Breast epithelium (tissue), 4 donors: ENCODE data around the gene SLC22A17. TPM values are rescaled to one million over a fixed set of nuclear protein-coding genes. Genes with fewer than 3 reads are reported as not detected.

ENCODE experiments used
- DNase-seq, 2 donors: peaks; one replicate each; pipeline ENCODE4 v3.0.0-alpha.2; 2019; ENCODE audit warnings: low spot score in 2 of 2
- H3K27ac ChIP-seq, 2 donors: fragments of 200-600 bp; sonication (generic) in 1 of 2; one replicate each; pipeline ENCODE4 v1.5.1; 2016 to 2019; ENCODE audit warnings: mild to moderate bottlenecking in 1 of 2
- H3K27me3 ChIP-seq, 2 donors: fragments of 200-600 bp; sonication (generic) in 1 of 2; one replicate each; pipeline versions ENCODE4 v1.5.1 to v1.6.0; 2017 to 2019; ENCODE audit warnings: control low read depth in 1 of 2, mild to moderate bottlenecking in 1 of 2
- H3K36me3 ChIP-seq: fragments of 200-600 bp; one replicate; pipeline ENCODE4 v1.5.1; 2019
- H3K4me1 ChIP-seq, 2 donors: fragments of 200-600 bp; sonication (generic); one replicate each; pipeline ENCODE4 v1.5.1; 2016 to 2019; ENCODE audit warnings: control low read depth in 1 of 2
- H3K4me3 ChIP-seq, 3 donors: fragments of 200-600 bp; sonication (generic); 1 replicate in 2 of 3; 2 replicates in 1 of 3; pipeline ENCODE4 v1.5.1; 2016 to 2019; ENCODE audit warnings: mild to moderate bottlenecking in 3 of 3, moderate library complexity in 2 of 3
- H3K9me3 ChIP-seq, 2 donors: fragments of 200-600 bp; sonication (generic) in 1 of 2; one replicate each; pipeline ENCODE4 v1.5.1; 2016 to 2019; ENCODE audit warnings: control low read depth in 1 of 2
- CTCF ChIP-seq, 3 donors: fragments of 450-650 bp; IDR thresholded peaks; one replicate each; pipeline ENCODE4 v1.5.1; 2016 to 2017; ENCODE audit warnings: antibody characterized with exemption in 3 of 3, mild to moderate bottlenecking in 3 of 3, moderate library complexity in 3 of 3
- POLR2A ChIP-seq: fragments of 450-650 bp; IDR thresholded peaks from one replicate; pipeline ENCODE4 v1.6.1; 2016; ENCODE audit warnings: antibody characterized with exemption, mild to moderate bottlenecking, moderate library complexity
- POLR2AphosphoS5 ChIP-seq, 3 donors: sonication (generic); formaldehyde crosslinking; IDR thresholded peaks; one replicate each; pipeline ENCODE4 v1.6.1; 2017; ENCODE audit warnings: antibody characterized with exemption in 3 of 3
- intact Hi-C: fragments of 100-400 bp; cut with DNase I; formaldehyde crosslinking; loops from one replicate; pipeline ENCODE4 v1.15.1; 2023; ENCODE audit warnings: low total_unique reads
- total RNA-seq, 3 donors: library from RNA; depleted of rRNA; stranded (reverse); fragments of >200 nt; gene quantifications; one replicate each; pipeline ENCODE4 v1.1.0, GENCODE V29; 2016

The SLC22A17 gene
- total RNA-seq, 3 donors from 2014 or later = 6.4 to 53.7 (median 52.1) TPM

DNA sequence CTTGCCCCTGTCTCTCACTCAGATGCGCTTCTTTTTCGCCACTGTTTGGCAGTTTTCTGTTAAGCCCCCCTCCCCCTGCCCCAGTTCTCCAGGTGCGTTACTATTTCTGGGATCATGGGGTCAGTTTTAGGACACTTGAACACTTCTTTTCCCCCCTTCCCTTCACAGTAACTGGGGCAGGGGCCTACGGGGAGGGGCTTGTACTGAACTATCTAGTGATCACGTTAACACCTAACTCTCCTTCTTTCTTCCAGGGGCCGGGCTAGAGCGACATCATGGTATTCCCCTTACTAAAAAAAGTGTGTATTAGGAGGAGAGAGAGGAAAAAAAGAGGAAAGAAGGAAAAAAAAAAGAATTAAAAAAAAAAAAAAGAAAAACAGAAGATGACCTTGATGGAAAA, 27.7 kb downstream of the SLC22A17 start:
- no peak for TF ChIP-seq CTCF (IDR thresholded peaks at IDR 0.05)
- no peak for TF ChIP-seq POLR2A
- no peak for TF ChIP-seq POLR2AphosphoS5 (IDR thresholded peaks at IDR 0.05)
- peaks cover 0 to 4% of the 10 kb centered on the region in 2 donors for H3K4me1 ChIP-seq
- intact Hi-C loops = loop anchor here (5.0 to 10.0 kb wide), 3 partner anchors 52 to 338 kb away; partner anchors contain the start of gene CMTM5
- no peaks in the 10 kb centered on the region for H3K36me3 ChIP-seq
- H3K27me3 ChIP-seq = no peaks in the 10 kb centered on the region
- DNase-seq = no peak
- no peak overlapping the region for H3K27ac ChIP-seq
- no peak overlapping the region for H3K4me3 ChIP-seq
- no peaks in the 10 kb centered on the region for H3K9me3 ChIP-seq

- intact Hi-C loops = loop anchor here (5.0 to 10.0 kb wide), 2 partner anchors 150 to 337 kb away; no protein-coding TSS in a partner anchor
These were observed 28.2 kb downstream of the SLC22A17 start for GRCh38 chr14:23324455-23324846.

DNA sequence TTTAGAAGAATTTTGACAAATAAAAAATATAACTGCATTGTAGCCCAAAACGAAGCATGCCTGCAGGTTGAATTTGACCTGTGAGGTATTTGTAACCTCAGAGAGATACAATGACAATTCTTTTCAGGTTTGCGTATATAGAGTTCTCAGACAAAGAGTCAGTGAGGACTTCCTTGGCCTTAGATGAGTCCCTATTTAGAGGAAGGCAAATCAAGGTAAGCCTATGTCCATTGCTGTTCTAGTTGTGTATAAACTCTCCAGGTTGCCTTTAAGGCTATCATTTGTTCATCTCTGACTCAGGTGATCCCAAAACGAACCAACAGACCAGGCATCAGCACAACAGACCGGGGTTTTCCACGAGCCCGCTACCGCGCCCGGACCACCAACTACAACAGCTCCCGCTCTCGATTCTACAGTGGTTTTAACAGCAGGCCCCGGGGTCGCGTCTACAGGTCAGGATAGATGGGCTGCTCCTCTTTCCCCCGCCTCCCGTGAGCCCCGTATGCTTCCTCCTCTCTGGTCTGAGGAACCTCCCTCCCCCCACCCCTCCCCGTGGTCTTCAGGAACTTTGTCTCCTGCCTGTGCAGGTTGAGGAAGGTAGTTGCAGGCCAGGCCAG, 28.7 kb downstream of the SLC22A17 start:
- intact Hi-C loops = loop anchor here (5.0 to 10.0 kb wide), 2 partner anchors 151 to 337 kb away; no protein-coding TSS in a partner anchor
- Histone ChIP-seq H3K27me3 (no peaks in the 10 kb centered on the region), H3K4me1 (peaks cover 0 to 4% of the 10 kb centered on the region in 2 donors), H3K4me3 (no peak overlapping the region), H3K9me3 (no peaks in the 10 kb centered on the region), H3K27ac (no peak overlapping the region), H3K36me3 (no peaks in the 10 kb centered on the region)
- TF ChIP-seq POLR2AphosphoS5 (IDR thresholded peaks at IDR 0.05) (no peak), POLR2A (no peak), CTCF (IDR thresholded peaks at IDR 0.05) (no peak)
- DNase-seq = no peak

More at GRCh38 chr14:23324455-23324846, 28.2 kb downstream of the SLC22A17 start:
- peaks cover 0 to 4% of the 10 kb centered on the region in 2 donors for H3K4me1 ChIP-seq
- TF ChIP-seq CTCF (IDR thresholded peaks at IDR 0.05) (no peak), POLR2AphosphoS5 (IDR thresholded peaks at IDR 0.05) (no peak), POLR2A (no peak)
- H3K4me3 ChIP-seq = no peak overlapping the region
- H3K9me3 ChIP-seq = no peaks in the 10 kb centered on the region
- no peak for DNase-seq
- H3K27ac ChIP-seq = no peak overlapping the region
- no peaks in the 10 kb centered on the region for H3K36me3 ChIP-seq
- no peaks in the 10 kb centered on the region for H3K27me3 ChIP-seq

DNA sequence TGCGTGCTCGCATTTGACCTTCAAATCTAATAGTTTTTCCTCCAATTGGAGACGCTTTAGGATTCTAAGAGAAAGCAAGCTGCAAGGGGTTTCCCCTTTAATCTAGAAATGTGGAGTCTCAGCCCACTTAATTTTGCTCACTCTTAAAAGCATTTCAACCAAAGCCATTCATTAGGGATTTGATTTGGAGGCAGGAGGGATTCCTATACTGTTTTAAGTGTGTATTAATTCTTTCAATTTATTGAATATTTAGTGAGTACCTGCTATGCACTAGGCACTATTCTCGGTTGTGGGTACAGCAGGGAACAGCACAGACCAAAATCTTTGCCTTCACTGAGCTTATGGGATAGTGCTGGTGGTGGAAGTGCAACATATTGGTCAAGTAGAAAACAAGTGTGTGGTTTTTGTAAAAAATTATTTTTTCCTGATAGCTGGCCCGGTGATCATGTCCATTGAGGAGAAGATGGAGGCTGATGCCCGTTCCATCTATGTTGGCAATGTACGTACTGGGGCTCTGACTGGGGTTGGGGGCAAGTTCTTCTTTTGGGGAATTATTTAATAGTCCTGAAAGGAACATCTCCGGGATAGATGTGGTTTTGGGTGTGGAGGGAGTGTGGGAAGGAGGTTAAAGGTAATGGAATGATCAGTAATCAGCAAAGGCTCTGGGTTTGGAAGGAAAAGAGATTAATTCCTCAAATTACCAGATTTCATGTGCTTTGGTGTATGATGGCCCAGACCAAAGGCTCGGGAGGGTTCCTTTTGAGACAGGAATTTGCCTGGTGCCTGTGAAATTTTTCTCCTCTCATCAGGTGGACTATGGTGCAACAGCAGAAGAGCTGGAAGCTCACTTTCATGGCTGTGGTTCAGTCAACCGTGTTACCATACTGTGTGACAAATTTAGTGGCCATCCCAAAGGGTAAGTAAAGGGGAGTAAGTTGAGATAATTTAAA, 29.8 kb downstream of the SLC22A17 start:
- H3K27me3 ChIP-seq = no peaks in the 10 kb centered on the region
- peak overlapping the region; percentile 76 to 97 (median 92) for H3K4me3 ChIP-seq
- TF ChIP-seq POLR2AphosphoS5 (IDR thresholded peaks at IDR 0.05) (no peak), POLR2A (no peak), CTCF (IDR thresholded peaks at IDR 0.05) (no peak)
- peaks cover 0 to 4% of the 10 kb centered on the region in 2 donors for H3K4me1 ChIP-seq
- DNase-seq = no peak
- H3K36me3 ChIP-seq = no peaks in the 10 kb centered on the region
- intact Hi-C loops = loop anchor here (5.0 to 10.0 kb wide), 2 partner anchors 152 to 336 kb away; no protein-coding TSS in a partner anchor
- no peaks in the 10 kb centered on the region for H3K9me3 ChIP-seq
- peak overlapping the region; percentile 94 to 97 for H3K27ac ChIP-seq
